ENCODE data around the gene ADORA1. TPM values are rescaled to one million over a fixed set of nuclear protein-coding genes. Genes with fewer than 3 reads are reported as not detected.

Gene ADORA1
- total and polyA plus RNA-seq, 2 of the 4 experiments (the other 2 are of a cell fraction): 0.36 to 0.56 TPM

DNA sequence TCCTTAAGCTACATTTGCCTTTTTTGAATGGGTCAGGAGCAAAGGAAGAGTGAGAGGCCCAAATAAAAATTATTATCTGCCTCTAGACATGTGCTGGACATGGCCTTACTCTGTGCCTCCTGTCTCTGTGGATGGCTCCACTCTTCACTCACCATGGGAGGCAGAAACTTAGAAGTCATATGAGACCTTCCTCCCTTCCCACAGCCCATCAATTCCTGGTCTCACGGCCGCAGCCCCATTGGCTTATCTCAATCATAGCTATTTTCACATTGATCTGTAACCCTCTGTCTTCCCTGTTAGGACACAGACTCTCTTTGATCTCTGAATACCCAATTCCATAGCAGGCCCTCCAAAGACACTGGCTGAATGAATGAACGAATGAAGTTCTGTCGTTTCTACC is 14.2 kb upstream of the ADORA1 start:
- Histone ChIP-seq H3K27ac (ENCODE audit: insufficient read depth, low read length) (no peak overlapping the region), H4K91ac (ENCODE audit: insufficient read depth, low read depth, low read length) (no peak overlapping the region), H2AFZ (replicated peaks; ENCODE audit: low read length, poor library complexity) (no peak overlapping the region), H2AK5ac (ENCODE audit: low read depth, low read length) (no peak overlapping the region), H2BK20ac (ENCODE audit: low read depth, low read length) (no peak overlapping the region), H3K4me1 (ENCODE audit: control insufficient read depth, insufficient read depth, low read length) (no peaks in the 10 kb centered on the region), H3K18ac (ENCODE audit: low read depth, low read length) (no peak overlapping the region), H3K9me1 (ENCODE audit: insufficient read depth, low read length) (no peaks in the 10 kb centered on the region), H4K5ac (ENCODE audit: low read depth, low read length) (no peak overlapping the region), H3K4me3 (ENCODE audit: insufficient read depth, low read depth, low read length) (no peak overlapping the region), H3K9me3 (ENCODE audit: control insufficient read depth, insufficient read depth, low read length) (peaks cover 4% of the 10 kb centered on the region), H3K4ac (ENCODE audit: low read depth, low read length) (no peak overlapping the region), H3K79me1 (ENCODE audit: low read depth in 1 of 2, low read length in 2 of 2) (no peaks in the 10 kb centered on the region), H3K56ac (ENCODE audit: extremely low read depth, insufficient read depth, low read length) (no peak overlapping the region), H3K23ac (ENCODE audit: low read depth, low read length) (no peak overlapping the region), H3K14ac (replicated peaks; ENCODE audit: low read depth, low read length) (no peak overlapping the region), H3K4me2 (ENCODE audit: low read depth, low read length) (no peak overlapping the region), H2BK5ac (ENCODE audit: low read depth, low read length, poor library complexity, severe bottlenecking) (no peak overlapping the region), H4K8ac (ENCODE audit: low read depth in 2 of 2, low read length in 2 of 2) (no peak overlapping the region), H2BK15ac (ENCODE audit: low read depth, low read length) (no peak overlapping the region), H3K9ac (ENCODE audit: low read depth, low read length) (no peak overlapping the region), H2AK9ac (replicated peaks; ENCODE audit: low read depth, low read length, poor library complexity) (no peak overlapping the region), H3K27me3 (ENCODE audit: control insufficient read depth, insufficient read depth, low read length) (peaks cover 67% of the 10 kb centered on the region), H3K36me3 (ENCODE audit: control insufficient read depth, insufficient read depth, low read length) (no peaks in the 10 kb centered on the region), H4K20me1 (ENCODE audit: insufficient read depth, low read length) (no peaks in the 10 kb centered on the region), H2BK120ac (ENCODE audit: low read depth, low read length) (no peak overlapping the region)
- TF ChIP-seq, protein P1, sequence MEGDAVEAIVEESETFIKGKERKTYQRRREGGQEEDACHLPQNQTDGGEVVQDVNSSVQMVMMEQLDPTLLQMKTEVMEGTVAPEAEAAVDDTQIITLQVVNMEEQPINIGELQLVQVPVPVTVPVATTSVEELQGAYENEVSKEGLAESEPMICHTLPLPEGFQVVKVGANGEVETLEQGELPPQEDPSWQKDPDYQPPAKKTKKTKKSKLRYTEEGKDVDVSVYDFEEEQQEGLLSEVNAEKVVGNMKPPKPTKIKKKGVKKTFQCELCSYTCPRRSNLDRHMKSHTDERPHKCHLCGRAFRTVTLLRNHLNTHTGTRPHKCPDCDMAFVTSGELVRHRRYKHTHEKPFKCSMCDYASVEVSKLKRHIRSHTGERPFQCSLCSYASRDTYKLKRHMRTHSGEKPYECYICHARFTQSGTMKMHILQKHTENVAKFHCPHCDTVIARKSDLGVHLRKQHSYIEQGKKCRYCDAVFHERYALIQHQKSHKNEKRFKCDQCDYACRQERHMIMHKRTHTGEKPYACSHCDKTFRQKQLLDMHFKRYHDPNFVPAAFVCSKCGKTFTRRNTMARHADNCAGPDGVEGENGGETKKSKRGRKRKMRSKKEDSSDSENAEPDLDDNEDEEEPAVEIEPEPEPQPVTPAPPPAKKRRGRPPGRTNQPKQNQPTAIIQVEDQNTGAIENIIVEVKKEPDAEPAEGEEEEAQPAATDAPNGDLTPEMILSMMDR (conservative IDR thresholded peaks at IDR 0.05; ENCODE audit: low read depth, low read length): no peak
- TF ChIP-seq RFX5 (IDR thresholded peaks at IDR 0.05; ENCODE audit: low read depth, low read length) (no peak), BHLHE40 (IDR thresholded peaks at IDR 0.05; ENCODE audit: low read depth, low read length) (no peak), RCOR1 (IDR thresholded peaks at IDR 0.05; ENCODE audit: insufficient replicate concordance, low read length) (no peak), MAFK (IDR thresholded peaks at IDR 0.05; ENCODE audit: low read depth, low read length) (no peak), NFE2L2 (IDR thresholded peaks at IDR 0.05; ENCODE audit: low read depth, low read length) (no peak), MXI1 (IDR thresholded peaks at IDR 0.05; ENCODE audit: borderline replicate concordance, low read depth, low read length) (no peak), SMC3 (IDR thresholded peaks at IDR 0.05; ENCODE audit: low read depth, low read length) (no peak), MAZ (IDR thresholded peaks at IDR 0.05; ENCODE audit: borderline replicate concordance, low read depth, low read length) (no peak), CHD1 (IDR thresholded peaks at IDR 0.05; ENCODE audit: low read depth, low read length) (no peak), RAD21 (IDR thresholded peaks at IDR 0.05; ENCODE audit: low read length) (no peak), POLR2A (IDR thresholded peaks at IDR 0.05; ENCODE audit: low read depth, low read length) (no peak), CEBPB (IDR thresholded peaks at IDR 0.05; ENCODE audit: low read depth, low read length) (no peak), FOS (IDR thresholded peaks at IDR 0.05; ENCODE audit: low read depth, low read length) (no peak)
- TF ChIP-seq, protein P2, sequence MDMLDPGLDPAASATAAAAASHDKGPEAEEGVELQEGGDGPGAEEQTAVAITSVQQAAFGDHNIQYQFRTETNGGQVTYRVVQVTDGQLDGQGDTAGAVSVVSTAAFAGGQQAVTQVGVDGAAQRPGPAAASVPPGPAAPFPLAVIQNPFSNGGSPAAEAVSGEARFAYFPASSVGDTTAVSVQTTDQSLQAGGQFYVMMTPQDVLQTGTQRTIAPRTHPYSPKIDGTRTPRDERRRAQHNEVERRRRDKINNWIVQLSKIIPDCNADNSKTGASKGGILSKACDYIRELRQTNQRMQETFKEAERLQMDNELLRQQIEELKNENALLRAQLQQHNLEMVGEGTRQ (IDR thresholded peaks at IDR 0.05; ENCODE audit: low read depth, low read length): no peak
- TF ChIP-seq, protein P3, sequence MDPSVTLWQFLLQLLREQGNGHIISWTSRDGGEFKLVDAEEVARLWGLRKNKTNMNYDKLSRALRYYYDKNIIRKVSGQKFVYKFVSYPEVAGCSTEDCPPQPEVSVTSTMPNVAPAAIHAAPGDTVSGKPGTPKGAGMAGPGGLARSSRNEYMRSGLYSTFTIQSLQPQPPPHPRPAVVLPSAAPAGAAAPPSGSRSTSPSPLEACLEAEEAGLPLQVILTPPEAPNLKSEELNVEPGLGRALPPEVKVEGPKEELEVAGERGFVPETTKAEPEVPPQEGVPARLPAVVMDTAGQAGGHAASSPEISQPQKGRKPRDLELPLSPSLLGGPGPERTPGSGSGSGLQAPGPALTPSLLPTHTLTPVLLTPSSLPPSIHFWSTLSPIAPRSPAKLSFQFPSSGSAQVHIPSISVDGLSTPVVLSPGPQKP (IDR thresholded peaks at IDR 0.05; ENCODE audit: borderline replicate concordance, low read depth, low read length): no peak
- in situ Hi-C loops (cut with MboI; ENCODE audit: low sequenced_read_pairs): no loop called here
- dilution Hi-C loops (cut with HindIII; ENCODE audit: low sequenced_read_pairs, unreplicated experiment): no loop called here
- ATAC-seq (ENCODE audit: low read depth) (no peak), DNase-seq (no peak)
- ChIA-PET POLR2A (ENCODE audit: unreplicated experiment) (no interaction called here), CTCF (no interaction called here)
- intact Hi-C loops (cut with micrococcal nuclease): no loop called here
- WGBS, 2 experiments (ENCODE audit: extremely low coverage in 2 of 2, insufficient read length in 1 of 2): no CpG with 5 or more reads among the region's 4 CpGs
- BruUV-seq (replicated peaks): no TSS peak

Data from IMR-90 (cell line).